ENCODE measurements around the gene CDHR5.

CDHR5 gene

DNA sequence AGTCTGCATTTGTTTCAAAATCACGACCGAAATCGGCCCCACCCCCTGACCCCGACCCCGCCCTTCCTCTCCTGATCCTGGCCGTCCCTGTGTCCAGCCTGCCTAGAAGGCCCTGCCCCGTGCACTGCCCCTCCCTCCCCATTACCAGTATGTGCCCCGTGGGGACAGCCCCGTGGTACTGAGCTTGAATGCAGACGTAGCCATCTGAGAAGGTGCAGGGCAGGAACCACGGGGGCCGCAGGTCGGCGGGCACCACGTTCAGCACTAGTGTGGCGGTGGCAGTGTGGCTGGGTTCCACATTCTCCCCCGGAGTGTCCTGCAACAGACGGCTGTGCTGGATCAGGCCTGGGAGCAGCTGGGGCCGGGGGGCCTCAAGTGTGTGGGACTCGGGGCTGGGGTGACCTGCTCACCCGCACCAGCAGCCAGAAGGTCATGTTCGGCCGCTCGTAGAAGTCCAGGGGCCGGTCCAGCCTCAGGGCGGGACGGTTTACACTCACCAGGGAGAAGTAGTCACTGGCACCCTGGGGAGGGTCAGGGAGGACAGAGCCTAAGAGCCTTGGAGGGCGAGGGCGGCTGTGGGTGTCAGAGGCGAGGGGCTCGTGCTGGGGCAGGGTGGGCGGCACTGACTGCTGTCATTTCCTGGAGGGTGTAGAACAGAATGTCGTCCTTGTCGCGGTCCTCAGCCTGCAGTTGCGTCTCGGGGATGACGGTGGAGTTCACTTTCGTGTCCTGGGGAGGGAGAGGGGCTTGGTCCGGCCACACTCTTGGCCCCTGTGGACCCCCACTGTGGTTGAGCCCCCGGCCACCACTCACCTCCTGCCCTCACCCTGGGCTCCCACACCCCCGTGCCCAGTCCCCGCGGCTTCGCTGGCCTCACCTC lies 3.6 kb downstream of the CDHR5 start:
- no peak for DNase-seq

DNA sequence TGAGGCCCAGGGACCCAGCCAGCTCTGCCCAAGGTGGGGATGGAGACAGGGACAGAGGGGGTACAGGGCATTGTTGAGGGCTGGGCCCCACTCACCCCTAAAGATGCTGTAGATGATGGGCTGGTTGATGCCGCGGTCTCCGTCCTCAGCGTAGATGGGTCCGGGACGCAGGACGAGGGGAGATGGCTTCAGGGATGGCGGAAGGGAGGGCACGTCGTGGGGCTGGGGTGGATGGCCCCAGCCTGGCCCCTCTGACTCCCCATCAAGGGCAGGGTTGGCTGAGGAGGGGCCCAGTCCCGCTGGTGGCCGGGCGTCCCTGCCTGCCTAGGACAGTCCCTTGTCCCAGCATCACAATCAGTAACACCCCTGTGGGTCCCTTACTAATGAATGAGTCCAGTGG lies 4.6 kb downstream of the CDHR5 start:
- no peak for DNase-seq

DNA sequence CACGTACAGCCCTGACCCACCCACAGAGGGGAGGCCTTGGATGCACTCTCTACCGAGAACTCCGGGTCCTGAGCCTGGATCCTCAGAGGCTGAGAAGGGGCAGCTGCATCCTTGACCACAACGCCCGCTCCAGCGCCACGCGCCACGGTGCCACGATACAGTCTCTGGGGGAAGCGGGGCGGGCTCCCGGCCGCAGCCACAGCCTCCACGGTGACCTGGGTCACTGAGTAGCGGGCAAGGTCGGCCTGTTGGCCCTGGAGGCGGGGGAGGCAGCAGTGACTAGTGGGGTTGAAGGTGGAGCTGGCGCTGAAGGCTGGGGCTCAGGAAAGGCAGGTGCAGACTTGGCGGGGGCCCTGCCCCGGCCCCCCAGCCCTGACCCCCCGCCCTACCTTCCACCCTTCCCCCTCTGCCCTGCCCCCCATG lies 5.1 kb downstream of the CDHR5 start:
- DNase-seq = no peak

DNA sequence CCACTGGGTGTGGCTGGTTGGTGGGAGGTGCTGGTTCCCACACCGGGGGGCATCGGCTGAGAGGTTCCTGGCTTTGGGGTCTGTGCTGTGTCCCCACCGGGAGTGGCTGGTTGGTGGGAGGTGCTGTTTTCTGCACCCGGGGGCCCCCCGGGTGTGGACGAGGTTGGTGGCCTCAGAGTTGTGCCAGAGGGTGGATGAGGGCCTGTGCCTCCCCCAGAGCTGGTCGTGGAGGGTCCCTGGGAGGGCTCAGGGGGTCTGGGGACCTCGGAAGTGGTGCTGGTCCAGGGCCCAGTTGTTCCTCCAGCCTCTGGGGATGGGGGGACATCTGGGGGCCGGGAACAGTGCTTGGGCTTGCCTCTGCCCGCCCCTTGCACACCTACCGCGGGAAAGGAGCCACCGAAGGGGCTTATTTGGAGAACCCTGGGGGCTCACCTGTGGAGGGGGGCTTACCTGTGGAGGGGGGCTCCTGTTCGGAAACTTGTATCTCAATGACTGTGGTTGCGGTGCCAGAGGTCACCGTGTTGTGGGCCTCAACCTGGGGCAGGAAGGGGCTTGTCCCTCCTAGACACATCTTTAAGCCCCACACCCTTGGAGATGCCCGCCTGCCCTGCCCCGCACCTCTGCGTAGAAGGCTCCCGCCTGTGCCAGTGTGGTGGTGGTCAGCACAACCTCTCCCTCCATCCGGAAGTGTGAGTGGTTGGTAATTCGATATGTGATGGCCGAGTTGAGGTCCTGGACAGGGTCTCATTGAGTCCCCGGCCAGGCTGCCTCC lies 5.7 kb downstream of the CDHR5 start:
- DNase-seq = no peak

DNA sequence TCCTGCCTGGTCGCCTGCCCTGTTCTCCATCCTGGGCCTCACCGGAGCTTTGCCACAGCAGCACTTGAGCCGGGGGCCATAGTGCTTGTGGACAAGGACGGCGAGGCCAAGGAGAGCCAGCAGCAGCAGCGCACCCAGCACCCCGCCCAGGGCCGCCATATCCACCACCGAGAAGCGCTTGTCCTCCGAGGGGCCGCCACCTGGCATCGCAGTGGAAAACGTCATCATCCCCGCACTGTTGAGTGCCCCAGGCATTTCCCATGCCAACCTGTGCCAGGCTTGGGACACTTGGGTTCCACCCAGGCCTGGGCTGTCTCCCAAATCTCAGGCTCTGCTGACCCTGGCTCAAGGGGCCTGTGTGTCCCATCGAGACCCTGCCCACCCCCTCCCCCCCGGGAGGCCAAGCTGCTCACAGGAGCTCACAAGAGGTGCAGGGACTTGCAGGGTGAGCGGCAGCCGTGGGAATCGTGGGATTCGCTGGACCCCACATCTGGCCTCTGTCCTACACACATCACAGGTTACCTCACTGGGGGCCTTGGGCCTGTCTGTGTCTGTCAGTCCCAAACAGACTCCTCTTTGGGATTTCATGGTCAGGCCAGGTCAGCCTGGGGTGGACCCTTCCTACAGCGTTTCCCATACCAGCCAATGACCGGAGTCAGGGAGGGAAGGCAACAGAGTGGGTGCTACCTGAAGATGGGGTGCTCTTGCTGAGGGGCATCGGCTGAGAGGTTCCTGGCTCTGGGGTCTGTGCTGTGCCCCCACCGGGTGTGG lies 6.7 kb downstream of the CDHR5 start:
- no peak for DNase-seq

DNA sequence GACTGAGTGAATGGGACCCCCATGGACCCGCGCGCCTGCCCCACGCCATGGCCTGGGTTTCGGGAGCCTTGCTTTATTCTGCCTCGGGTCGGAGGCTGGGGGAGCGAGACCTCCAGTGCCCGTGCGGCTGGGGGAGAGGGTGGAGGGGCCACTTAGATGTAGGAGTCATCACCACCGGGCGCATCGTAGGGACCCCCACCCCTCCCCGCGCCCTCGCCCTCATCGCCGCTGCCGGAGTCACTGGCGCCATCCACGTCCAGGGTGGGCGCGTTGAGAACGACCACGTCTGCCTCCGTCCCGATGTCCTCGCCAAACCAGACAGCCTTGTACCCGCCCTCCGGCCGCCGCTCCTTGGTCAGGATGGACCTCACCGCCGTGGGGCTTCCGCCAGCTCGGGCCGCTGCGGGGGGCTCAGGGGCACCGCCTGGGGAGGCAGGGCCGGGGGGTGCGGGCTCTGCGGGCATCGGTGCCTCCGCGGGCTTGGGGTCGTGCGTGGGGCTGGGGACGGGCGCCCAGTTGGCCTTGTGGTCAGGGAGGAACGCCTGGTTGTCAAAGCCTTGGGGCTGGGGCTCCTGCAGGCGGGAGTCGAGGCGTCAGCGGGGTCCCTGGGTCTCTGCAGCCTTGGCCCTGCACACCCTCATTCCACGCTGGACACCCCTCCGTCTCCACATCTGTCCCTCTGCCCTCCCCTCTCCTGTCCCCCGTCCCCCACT lies 7.4 kb downstream of the CDHR5 start:
- DNase-seq = no peak

DNA sequence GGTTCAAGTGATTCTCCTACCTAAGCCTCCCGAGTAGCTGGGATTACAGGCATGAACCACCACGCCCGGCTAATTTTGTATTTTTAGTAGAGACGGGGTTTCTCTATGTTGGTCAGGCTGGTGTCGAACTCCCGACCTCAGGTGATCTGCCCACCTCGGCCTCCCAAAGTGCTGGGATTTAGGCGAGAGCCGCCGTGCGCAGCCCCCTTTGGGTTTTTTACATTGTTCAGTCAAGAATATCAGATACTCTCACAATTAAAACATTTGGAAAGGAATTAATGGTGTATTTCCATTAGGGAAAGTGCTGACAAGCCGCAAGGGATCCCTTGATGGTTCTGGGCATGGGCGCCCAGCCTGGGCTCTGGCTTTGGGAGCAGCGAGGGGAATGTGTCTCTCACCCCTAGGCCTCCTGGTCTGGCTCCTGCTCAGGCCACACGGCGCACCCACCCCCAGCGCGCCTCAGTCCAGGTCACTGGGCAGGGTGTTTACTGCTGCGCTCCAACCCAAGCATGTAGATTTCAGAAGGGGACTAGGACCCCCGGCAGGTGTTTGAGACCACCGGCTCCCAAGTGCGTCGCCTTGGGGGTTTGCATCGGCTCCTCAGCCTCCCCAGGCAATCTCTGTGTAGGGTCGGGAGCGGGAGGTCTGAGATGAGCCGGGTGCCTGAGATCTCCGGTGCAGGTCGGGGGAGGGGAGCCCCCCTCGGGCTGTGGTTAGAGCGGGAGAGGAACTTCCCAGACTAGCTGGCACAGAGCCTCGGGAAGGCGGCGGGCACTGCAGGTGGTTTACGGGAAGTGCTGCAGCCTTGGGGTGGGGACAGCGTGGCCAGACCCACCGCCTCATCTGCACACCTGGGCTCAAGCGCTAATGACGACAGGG lies 8.2 kb downstream of the CDHR5 start:
- no peak for DNase-seq

DNA sequence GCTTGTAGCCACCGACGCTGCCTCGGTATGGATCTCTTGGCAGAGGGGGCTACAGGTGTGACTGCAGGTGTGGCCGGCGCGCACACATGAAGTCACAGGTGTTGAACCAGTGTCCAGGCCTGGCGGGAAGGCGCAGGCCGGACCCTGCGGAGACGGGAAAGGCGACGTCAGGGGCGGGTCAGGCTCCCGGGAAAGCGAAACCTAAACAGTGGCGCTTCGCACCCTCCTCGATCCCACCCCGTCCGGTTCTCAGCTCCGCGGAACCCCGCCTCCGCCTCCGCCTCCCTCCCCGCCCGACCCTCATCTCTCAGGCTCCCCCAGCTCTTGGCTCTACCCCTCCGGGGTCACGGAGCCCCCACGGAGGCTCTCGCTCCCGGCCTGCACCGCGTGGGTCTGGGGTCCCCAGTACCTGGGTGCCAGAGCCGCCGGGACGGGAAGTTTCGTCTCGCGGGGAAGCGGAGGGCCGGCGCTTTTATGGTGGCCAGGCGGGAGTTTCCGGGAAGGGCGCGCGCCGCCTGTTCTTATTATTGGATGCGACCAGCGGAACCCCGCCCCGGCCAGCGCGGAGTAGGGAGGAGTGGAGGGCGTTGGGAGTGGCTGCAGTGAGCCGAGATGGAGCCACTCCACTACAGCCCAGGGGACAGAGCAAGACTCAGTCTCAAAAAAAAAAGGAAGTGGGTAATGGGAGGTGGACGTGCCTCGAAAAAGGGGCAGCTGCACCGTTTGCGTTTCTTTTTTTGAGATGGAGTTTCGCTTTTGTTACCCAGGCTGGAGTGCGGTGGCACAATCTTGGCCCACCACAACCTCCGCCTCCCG lies 9.0 kb downstream of the CDHR5 start, which contains the start of gene IRF7:
TSS of gene IRF7 (minus strand) at position 447 of the 816 bp plus-strand sequence. CDS start 586 bp downstream, outside the sequence.
- DNase-seq = no peak

DNA sequence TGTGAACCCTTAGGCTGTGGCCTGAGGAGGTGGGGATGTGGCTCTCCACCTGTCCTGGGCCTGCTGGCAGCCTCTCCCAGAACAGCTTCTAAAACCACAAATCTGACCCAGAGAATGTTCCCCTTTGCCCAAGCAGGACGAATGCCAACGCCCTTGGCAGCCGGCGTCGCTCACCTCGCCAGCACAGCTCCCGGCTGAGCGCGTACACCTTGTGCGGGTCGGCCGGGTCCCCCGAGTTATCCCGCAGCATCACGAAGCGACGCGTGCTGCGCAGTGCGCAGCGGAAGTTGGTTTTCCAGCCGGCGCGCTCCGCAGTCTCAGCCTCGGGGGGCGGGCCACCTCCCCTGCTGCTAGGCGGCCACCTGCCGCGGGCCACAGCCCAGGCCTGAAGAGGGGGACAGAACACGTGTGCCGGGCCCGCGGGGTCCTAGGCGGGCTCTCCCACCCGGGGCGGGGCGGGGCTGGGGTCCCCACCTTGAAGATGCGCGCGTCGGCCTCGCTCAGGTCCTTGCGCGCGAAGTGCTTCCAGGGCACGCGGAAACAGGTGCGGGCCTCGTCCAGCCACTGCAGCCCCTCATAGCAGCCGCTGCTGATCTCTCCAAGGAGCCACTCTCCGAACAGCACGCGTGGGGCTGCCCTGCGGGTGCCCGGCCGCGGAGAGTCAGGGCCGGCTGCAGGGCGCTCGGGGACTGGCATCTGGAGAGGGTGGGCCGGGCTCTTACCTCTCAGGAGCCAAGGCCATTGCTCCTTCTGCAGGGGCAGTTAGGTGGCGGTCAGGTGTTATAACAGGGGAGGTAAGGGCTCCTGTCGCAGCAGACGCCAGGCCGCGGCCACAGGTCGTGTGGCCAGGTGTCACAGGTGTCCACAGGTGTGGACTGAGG lies 9.9 kb downstream of the CDHR5 start:
- no peak for DNase-seq

DNA sequence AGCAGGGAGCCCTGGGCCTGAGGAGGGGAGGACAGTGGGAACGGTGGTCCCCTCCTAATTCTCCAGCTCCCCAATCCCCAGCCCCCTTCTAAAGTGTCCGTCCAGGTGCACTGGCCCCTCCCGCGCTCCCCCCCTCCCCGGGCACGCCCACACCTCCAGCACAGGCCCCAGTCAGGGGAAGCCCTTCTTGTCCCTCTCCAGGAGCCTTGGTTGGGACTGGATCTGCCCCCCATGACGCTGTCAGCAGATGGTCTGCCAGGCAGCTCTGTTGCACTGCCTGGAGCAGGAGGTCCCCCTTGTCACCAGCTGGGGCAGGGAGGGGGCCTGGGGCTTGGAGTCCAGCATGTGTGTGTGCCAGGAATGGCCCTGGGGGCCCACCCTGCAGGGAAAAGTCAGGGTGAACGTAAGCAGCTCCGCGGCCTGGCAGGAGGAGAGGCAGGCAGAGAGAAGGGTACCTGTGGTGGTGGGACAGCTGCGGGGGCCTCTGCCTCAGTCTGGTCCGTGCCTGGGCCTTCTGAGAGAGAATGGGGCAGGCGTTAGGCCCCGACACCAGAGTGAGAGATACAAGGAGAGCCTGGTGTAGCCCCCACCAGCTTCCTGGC lies 10.6 kb downstream of the CDHR5 start:
- no peak for DNase-seq

DNA sequence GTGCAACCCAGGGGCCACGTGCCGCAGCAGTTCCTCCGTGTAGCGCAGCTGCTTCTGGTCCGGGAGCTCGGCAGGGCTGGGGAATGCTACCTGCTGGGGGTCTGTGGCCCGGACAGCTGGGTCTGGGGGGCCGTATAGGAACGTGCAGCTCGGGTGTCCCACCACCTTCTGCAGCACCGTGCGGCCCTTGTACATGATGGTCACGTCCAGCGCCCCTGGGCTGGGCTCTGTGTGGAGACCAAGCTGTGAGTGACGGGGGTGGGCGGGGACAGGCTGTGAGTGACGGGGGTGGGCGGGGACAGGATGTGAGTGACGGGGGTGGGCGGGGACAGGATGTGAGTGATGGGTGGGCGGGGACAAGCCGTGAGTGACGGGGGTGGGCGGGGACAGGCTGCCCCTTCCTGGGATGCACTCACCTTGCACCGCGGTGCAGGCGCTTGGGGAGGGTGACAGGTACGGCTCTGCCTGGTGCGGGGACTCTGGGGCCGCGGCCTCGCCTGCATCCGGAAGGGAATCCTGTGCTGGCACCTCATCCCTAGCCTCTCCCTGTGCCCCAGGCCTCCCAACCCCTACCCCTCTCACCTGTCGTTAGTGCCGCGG lies 11.3 kb downstream of the CDHR5 start:
- DNase-seq = no peak

DNA sequence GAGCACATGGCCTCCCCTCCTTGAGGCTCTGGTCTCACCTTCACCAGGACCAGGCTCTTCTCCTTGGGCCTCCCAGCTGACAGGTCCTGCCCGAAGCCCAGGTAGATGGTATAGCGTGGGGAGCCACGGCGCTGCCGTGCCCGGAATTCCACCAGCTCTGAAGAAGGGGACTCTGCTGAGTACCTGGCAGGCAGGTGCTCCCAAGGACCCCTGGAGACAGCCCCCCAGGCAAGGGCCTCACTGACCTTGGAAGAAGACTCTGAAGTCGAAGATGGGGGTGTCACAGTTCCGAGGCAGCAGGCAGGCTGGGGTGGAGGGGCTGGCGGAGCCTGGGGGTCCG lies 11.8 kb downstream of the CDHR5 start:
- no peak for DNase-seq

DNA sequence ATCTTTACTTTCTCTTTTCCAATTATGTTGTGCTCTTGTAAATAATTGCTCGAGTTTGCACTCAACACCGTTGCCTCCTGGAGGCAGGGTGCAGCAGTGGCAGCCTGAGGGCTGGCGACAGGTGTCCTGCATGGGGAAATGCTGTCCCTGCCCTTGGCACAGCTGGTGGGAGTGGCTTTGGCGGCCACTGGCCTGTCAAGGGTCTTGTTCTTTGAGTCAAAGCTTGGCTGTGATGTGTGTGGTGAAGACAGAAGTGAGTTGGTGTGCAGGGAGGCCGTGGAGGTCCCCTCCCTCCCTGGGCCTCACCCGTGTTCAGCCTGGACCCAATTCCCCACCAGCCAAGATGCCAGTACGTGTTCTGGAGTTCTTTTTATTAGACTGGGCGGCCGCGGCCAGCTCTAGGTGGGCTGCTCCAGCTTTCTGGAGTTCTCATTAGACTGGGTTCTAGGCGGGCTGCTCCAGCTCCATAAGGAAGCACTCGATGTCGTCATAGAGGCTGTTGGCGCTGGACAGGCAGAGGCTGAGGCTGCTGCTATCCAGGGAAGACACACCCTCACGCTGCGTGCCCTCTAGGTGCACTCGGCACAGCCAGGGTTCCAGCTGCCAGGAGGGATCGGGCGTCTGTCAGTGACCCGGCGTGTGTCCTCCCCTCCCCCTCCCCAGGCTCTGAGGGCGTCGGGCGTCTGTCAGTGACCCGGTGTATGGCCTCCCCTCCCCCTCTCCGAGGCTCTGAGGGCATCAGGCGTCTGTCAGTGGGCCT lies 12.4 kb downstream of the CDHR5 start:
- DNase-seq = no peak

DNA sequence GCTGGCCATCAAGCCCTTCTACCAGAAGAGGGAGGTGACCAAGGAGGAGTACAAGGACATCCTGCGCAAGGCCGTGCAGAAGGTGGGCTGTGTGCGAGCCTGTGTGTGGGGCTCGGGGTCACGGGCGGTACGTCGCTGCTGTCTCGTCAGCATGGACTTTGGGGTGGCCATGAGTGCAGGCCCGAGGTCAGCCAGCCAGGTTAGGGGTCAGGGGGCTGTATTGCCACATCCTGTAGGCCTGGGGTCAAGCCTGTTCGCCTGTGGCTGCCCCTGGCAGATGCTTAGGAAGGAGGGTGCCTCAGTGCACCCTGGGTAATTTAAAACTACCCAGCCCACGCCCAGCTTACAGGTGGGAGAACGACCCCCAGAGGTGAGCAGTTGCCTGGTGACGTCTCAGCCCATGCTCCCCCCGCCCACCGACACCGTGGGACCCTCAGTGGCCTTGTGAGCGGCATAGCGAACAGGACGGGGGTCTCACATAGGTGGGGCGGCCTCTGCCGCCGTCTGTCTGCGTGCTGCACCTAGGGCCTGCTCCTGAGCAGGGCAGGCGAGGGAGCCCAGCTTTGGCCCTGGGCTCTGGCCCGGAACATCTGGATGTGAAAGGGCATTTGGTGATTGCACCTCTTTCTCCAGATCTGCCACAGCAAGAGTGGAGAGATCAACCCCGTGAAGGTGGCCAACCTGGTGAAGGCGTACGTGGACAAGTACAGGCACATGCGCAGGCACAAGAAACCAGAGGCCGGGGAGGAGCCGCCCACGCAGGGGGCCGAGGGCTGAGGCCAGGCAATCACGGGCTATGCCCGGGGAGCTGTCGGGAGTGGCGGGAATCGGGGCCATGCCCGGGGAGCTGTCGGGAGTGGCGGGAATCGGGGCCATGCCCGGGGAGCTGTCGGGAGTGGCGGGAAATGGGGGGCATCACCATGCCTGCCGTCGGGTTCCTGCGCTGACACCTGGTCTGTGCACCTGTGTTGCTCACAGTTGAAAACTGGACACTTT lies 13.5 kb downstream of the CDHR5 start:
- DNase-seq = no peak

DNA sequence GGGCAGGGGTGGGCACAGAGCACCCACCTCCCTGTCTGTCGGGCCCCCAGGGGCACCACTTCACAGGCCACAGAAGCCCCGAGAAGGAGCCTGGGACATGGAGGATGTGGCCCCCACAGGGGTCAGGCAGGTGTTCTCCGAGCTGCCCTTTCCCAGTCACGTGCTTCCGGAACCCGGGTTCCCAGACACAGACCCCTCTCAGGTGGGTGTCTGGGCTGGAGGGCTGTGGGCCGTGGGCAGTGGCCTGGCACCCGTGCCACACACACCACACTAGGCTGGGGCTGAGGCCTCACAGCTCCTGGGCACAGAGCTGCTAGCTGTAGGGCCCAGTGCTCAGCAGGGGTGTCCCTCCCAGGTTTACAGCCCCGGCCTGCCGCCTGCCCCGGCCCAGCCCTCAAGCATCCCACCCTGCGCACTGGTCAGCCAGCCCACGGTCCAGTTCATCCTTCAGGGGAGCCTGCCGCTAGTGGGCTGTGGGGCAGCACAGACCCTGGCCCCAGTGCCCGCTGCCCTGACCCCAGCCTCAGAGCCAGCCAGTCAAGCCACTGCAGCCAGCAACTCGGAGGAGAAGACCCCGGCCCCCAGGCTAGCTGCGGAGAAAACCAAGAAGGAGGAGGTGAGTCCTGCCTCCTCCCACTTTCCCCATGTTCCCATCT lies 14.5 kb downstream of the CDHR5 start:
- DNase-seq = no peak

DNA sequence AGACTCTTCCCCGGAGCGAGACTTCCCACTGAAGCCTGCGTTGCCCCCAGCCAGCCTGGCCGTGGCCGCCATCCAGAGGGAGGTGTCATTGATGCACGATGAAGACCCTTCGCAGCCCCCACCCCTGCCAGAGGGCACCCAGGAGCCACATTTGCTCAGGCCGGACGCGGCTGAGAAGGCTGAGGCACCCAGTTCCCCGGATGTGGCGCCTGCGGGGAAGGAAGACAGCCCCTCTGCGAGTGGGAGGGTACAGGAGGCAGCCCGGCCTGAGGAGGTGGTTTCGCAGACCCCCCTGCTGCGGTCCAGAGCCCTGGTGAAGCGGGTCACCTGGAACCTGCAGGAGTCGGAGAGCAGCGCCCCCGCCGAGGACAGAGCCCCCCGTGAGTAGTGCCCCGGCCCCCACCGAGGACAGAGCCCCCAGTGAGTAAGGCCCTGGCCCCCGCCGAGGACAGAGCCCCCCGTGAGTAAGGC lies 15.4 kb downstream of the CDHR5 start:
- no peak for DNase-seq
